ENCODE measurements around the gene ARHGEF4.
"Not testable (repeated sequence)": the region's sequence is repeated elsewhere in the genome, so short reads cannot be mapped to it uniquely, and the experiment has no call there.

ARHGEF4 gene

GRCh38 chr2:131055169-131056065, 218.7 kb downstream of the ARHGEF4 start:
- peak; percentile 95 for DNase-seq

DNA sequence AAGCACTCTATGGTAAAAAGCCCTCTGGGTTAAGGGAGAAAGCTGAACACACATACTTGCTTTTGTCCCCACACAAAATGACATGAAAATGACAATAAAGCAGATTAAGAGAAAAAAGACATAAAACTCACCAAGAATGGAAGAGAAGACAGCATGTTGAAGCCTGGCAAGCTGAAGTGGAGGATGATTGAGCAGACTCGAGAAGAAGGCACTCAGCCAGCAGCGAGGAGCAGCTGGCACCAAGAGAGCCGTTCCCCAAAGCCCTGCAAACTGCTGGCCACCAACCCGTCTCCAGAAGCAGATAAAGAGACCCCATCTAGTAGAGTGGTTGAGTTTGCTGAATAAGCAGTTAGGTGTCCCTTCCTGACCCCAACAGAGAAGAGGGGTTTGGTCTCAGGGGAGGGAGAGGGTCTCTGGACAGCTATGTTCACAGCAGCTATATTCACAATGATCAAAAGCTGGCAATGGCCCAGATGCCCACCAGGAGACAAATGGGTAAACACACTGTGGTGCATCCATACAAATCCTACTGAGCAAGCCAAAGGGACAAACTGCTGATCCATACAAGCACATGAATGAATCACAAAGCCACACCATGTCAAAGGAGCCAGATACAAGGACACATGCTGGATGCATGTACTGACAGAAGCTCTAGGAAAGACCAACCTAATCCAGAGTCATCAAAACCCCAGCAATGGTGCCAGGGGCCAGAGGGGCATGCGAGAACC, 219.7 kb downstream of the ARHGEF4 start:
- DNase-seq: peak; percentile 25

DNA sequence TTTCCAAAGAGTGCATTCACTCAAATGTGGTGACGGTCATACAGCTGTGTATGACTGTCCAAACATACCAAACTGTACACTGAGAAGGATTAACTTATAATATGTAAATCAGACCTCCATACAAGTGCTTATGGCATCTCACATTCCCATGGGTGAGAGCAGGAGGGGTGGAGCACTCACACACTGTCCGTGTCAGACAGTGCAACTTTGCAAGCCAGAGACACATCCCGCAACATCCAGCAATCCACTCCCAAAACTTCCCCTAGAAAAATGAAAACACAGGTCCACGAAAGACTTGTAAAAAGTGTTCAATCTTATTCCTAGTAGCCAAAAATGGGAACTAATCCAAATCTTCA, 220.2 kb downstream of the ARHGEF4 start:
- peak; percentile 51 for DNase-seq

DNA sequence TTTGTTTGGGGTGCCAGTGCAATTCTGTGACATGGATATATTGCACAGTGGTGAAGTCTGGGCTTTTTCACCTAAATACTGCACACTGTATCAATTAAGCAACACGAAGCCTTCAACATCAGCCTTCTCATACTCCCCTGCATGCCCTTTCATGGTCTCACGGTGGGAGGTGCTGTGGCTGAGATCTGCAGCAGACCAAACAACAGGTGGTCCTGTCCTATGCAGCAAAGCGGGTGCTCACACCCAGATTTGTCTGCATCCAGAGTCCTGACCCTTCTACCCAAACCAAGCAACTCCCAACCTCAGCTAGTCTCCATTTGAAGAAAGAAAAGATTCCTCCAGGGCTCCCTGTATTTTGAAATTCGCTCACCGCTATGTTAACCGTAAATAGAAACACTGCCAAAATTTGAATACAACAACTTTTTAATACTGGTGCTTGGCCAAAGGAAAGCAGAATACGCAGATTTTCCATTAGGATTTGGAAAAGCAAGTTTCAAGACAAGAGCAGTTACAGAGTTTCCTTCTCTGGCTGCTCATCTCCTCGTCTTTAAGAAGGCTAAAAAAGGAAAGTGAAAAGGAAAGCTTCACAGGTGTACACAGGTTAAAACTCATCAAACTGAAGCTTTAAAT, 221.6 kb downstream of the ARHGEF4 start:
- DNase-seq: no peak

- DNase-seq: no peak
These were observed 222.2 kb downstream of the ARHGEF4 start for GRCh38 chr2:131058920-131059319.

DNA sequence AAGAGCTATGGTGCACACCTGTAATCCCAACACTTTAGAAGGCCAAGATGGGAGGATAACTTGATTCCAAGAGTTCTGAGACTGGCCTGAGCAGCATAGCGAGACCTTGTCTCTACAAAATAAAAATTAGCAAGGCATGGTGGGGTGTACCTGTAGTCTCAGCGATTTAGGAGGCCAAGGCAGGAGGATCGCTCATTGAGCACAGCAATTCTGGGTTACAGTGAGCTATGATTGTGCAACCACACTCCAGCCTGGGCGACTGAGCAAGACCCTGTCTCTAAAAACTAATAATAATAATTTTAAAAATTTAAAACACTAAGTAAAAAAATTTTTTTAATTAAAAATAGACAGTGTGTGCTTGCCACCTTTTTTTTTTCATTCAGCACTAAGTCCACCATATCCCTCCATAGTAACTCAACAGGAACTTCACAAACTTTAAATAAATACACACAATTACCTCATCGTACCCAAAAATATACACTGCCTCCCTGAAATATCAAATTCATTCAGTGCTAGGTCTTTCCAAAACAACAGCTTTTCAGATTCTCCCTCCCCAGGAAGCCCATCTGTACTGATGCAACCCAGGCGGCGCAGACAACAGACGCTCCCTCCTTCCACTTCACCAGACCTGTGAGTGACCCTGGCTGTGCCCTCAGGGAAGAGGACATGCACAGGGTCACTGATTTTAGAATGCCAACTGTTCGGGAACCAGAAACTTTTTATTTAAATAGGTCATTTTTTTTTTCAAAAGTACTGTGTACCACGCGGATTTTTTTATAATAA, 227.0 kb downstream of the ARHGEF4 start:
- DNase-seq: no peak

- no peak for DNase-seq
These were observed 228.1 kb downstream of the ARHGEF4 start for GRCh38 chr2:131064589-131065512.

DNA sequence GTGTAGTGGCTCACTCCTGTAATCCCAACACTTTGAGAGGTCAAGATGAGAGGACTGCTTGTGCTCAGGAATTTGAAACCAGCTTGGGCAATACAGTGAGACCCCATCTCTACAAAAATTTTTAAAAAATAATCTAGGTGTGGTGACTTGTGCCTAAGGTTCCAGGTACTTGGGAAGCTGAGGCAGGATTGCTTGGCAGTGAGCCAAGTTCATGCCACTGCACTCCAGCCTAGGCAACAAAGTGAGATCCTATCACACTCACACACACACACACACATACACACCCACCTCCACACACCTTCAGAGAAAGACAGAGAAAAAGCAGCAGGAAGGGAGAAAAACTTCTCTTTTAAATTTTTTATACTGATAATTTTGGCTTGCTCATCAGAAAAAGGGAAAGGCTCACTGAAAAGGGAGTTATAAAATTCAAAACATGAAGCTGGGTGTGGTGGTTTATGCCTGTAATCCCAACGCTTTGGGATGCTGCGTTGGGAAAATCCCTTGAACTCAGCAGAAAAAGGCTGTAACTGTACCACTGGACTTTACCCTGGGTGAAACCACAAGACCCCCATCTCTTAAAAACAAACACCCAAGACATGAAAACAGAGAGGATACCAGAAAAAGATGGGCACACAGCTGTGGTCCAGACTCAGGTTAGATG, 230.9 kb downstream of the ARHGEF4 start:
- DNase-seq: no peak

- not testable (repeated sequence) for DNase-seq
These were observed 231.5 kb downstream of the ARHGEF4 start for GRCh38 chr2:131068172-131068571.

DNA sequence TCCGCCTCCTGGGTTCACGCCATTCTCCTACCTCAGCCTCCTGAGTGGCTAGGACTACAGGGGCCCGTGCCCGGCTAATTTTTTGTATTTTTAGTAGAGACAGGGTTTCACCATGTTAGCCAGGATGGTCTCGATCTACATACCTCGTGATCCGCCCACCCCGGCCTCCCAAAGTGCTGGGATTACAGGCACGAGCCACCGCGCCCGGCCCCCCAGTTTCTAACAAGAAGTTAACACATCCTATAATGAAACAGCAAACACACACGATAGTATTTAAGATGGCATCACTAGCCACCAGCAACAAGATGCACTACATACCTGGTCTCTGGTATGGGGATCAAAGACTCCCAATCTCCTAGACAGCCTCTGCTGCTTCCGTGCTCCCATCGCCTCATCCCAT, 238.9 kb downstream of the ARHGEF4 start:
- not testable (repeated sequence) for DNase-seq

DNA sequence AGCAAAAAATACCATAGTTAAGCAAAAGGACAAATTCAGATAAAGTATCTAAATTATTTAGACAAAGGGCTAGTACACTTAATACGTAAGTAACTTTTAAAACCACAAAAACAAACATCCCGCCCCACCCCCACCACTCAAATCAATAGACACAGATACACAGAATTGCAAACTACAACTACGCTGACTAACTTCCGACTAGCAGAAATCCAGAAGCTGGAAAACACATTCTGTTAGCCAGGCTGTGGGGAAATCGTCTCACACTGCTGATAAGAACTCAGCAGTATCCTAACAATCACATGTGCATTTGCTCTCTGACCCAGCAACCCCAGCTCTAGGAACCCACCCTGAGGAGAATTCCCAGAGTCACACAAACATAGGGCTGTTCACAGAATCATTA, 240.0 kb downstream of the ARHGEF4 start:
- no peak for DNase-seq

DNA sequence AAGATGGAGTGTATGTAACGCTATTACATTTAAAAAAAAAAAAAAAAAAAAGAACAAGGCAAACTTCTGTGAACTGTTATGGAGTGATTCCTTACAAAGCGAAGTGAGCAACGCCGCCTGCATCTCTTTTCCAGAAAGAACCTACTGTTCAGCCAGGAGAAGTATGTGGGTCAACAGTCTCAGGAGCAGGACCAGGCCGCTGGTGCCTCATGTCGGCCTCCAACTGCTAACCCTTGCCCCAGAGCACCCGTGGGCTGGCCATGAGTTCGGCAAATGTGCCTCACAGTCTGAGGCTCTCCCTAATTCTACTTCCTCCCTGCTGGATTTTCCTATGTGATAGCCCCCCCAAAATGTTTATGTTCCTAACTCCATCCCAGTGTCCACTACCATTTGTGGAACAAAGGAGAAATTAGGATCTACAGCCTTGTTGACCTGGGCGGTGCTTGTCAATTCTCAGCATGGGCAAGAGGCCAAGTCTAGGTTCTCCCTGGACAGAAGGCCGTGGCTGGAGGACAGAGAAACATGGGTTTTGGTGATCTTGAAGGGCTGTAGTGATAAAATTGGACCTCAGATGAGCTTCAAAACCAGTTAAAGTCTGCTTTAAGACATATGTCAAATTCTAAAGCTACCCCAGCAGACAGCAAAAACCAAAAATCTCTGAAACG, 240.6 kb downstream of the ARHGEF4 start:
- no peak for DNase-seq

GRCh38 chr2:131077966-131078365, 241.3 kb downstream of the ARHGEF4 start:
- no peak for DNase-seq

GRCh38 chr2:131079931-131080330, 243.2 kb downstream of the ARHGEF4 start:
- DNase-seq: not testable (repeated sequence)

GRCh38 chr2:131081190-131081589, 244.5 kb downstream of the ARHGEF4 start:
- DNase-seq: no peak

DNA sequence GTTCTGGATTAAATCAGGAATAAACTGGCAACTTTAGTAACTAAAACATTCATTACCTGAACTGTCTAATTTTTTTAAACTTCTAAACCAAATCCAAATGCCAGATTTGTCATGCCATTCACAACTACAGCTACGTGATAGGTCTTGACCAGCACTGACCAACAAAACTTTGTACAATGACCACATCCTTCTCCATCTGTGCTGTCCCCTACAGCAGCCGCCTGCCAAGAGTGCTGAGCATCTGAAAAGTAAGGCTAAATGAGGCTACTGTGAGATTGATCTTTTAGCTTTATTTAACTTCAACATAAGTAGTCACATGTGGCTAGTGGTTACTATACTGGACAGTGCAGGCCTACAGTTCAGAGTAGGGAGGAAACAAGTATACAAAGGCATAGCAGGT, 248.9 kb downstream of the ARHGEF4 start:
- DNase-seq: no peak

DNA sequence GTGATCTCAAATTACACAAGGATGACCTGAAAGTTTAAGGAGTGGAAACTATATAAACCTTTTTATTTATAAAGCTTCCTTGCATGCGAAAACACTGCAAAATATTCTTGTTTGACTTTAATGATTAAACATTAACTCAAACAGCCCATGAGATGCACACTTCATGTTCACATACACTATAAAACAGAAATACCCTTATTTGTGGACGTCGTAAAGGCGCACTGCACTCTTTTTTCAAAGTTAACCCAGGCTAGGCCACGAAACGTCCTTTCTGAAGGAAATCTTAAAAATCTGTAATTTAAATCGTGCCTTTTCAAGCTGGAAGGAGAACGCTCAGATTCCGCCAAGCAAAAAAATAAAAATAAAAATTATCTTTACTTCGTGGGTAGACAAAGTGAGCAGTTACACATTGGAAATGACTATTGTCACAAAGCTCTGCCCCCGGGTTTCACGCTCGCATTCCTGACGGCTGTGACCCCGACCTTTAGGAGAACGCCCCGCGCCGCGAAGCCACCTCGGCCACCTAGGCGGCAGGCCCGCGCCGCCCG, 255.8 kb downstream of the ARHGEF4 start:
- no peak for DNase-seq

GRCh38 chr2:131093006-131093695, 256.4 kb downstream of the ARHGEF4 start, which contains the start of gene FAM168B:
FAM168B (minus strand) TSS chr2:131093460; CDS start chr2:131082646, 10,814 bp downstream.
- DNase-seq: peak; percentile 91

Data from fibroblast of skin of scalp (primary cell).